GM21529 (cell line): ENCODE results near the gene KRCC1.
"Not testable (repeated sequence)": the region's sequence is repeated elsewhere in the genome, so short reads cannot be mapped to it uniquely, and the experiment has no call there.

Experiments used
- ATAC-seq: cut with Tn5 transposase; IDR thresholded peaks from one replicate; pipeline ENCODE4 v1.9.1; 2021; ENCODE audit not compliant: unreplicated experiment

Gene KRCC1

GRCh38 chr2:88005776-88006175, 49.8 kb downstream of the KRCC1 start:
- no peak for ATAC-seq

GRCh38 chr2:88003074-88003755, 52.4 kb downstream of the KRCC1 start:
- no peak for ATAC-seq

- no peak for ATAC-seq
Measured at GRCh38 chr2:88002359-88002707, 53.2 kb downstream of the KRCC1 start.

GRCh38 chr2:88000474-88000873, 55.1 kb downstream of the KRCC1 start:
- not testable (repeated sequence) for ATAC-seq

- no peak for ATAC-seq
Measured at GRCh38 chr2:87996570-87996969, 59.0 kb downstream of the KRCC1 start.

GRCh38 chr2:87995756-87996155, 59.8 kb downstream of the KRCC1 start:
- ATAC-seq = no peak

- ATAC-seq = not testable (repeated sequence)
Measured at GRCh38 chr2:87994304-87994850, 61.2 kb downstream of the KRCC1 start.

GRCh38 chr2:87992569-87992968, 63.0 kb downstream of the KRCC1 start:
- not testable (repeated sequence) for ATAC-seq

- not testable (repeated sequence) for ATAC-seq
Measured at GRCh38 chr2:87987473-87987872, 68.1 kb downstream of the KRCC1 start.

- not testable (repeated sequence) for ATAC-seq
Measured at GRCh38 chr2:87985902-87986301, 69.7 kb downstream of the KRCC1 start.

- not testable (repeated sequence) for ATAC-seq
Measured at GRCh38 chr2:87981182-87981581, 74.4 kb downstream of the KRCC1 start.
